OCI-LY7 (cell line): ENCODE data around the gene RRBP1. TPM values are rescaled to one million over a fixed set of nuclear protein-coding genes. Genes with fewer than 3 reads are reported as not detected.

Experiments
- BruUV-seq: library from RNA; stranded (reverse); fragments of 400-500 nt; replicated peaks from 2 replicates; lab custom pipeline; 2021; lab: Mats Ljungman, UMichigan
- CTCF ChIA-PET: fragments of 300-600 bp; sonication (Branson Sonifier 250); formaldehyde crosslinking; loops from one replicate; lab custom pipeline; 2022; ENCODE audit warnings: antibody characterized with exemption; ENCODE audit not compliant: unreplicated experiment; lab: Charles Lee
- POLR2A ChIA-PET: fragments of 300-600 bp; sonication (Branson Sonifier 250); formaldehyde crosslinking; loops from one replicate; lab custom pipeline; 2022; ENCODE audit warnings: antibody characterized with exemption; lab: Charles Lee
- DNase-seq: peaks from one replicate; pipeline ENCODE4 v3.0.0-alpha.2; 2015; ENCODE audit warnings: low spot score
- H2AFZ ChIP-seq: fragments of 200-600 bp; sonication (generic), shearing (Covaris generic); 2 replicates; pipeline ENCODE4 v1.6.1; 2014; ENCODE audit warnings: mild to moderate bottlenecking, antibody characterized with exemption, low read length, moderate library complexity
- H3K27ac ChIP-seq: fragments of 200-600 bp; sonication (generic); 2 replicates; pipeline ENCODE4 v1.5.1; 2014; ENCODE audit warnings: mixed run types, low read depth, mild to moderate bottlenecking, moderate library complexity, low read length, inconsistent platforms; ENCODE audit not compliant: poor library complexity, severe bottlenecking
- H3K36me3 ChIP-seq: fragments of 200-600 bp; sonication (generic); 2 replicates; pipeline ENCODE4 v1.6.1; 2014; ENCODE audit warnings: mild to moderate bottlenecking, antibody characterized with exemption, low read length, moderate library complexity, mixed read lengths; ENCODE audit not compliant: insufficient read depth
- H3K4me1 ChIP-seq: fragments of 200-600 bp; sonication (generic); 2 replicates; pipeline ENCODE4 v1.5.1; 2014; ENCODE audit warnings: mild to moderate bottlenecking, low read length; ENCODE audit not compliant: insufficient read depth, poor library complexity, severe bottlenecking
- H3K4me2 ChIP-seq: fragments of 200-600 bp; sonication (generic); 2 replicates; pipeline ENCODE4 v1.6.1; 2014; ENCODE audit warnings: mild to moderate bottlenecking, low read length
- H3K4me3 ChIP-seq: fragments of 200-600 bp; sonication (generic); 2 replicates; pipeline ENCODE4 v1.5.1; 2014; ENCODE audit warnings: mild to moderate bottlenecking, low read depth, low read length; ENCODE audit not compliant: poor library complexity, severe bottlenecking
- H3K79me2 ChIP-seq: fragments of 200-600 bp; sonication (generic); 2 replicates; pipeline ENCODE4 v1.6.1; 2016; ENCODE audit warnings: low read depth, mild to moderate bottlenecking, low read length, moderate library complexity, mixed read lengths; ENCODE audit not compliant: insufficient read depth
- H3K9me2 ChIP-seq: fragments of 200-600 bp; sonication (generic); 2 replicates; pipeline ENCODE4 v1.6.1; 2016; ENCODE audit warnings: mild to moderate bottlenecking, low read length, mixed read lengths; ENCODE audit not compliant: insufficient read depth
- H3K9me3 ChIP-seq: fragments of 200-600 bp; sonication (generic); 2 replicates; pipeline ENCODE4 v1.6.1; 2014; ENCODE audit warnings: mild to moderate bottlenecking, mixed run types, low read length, mixed read lengths
- H4K20me1 ChIP-seq: fragments of 200-600 bp; sonication (generic); 2 replicates; pipeline ENCODE4 v1.6.1; 2014; ENCODE audit warnings: mild to moderate bottlenecking, antibody characterized with exemption, low read length, moderate library complexity, mixed read lengths; ENCODE audit not compliant: insufficient read depth
- EZH2phosphoT487 ChIP-seq: fragments of 200-600 bp; sonication (generic); IDR thresholded peaks from 2 replicates; pipeline ENCODE4 v1.6.1; 2018; ENCODE audit warnings: low read depth, borderline replicate concordance, mild to moderate bottlenecking, mixed run types, antibody characterized with exemption, low read length, moderate library complexity, mixed read lengths
- intact Hi-C: fragments of 100-400 bp; cut with micrococcal nuclease; formaldehyde crosslinking; loops from one replicate; pipeline ENCODE4 v1.10.0; 2022; ENCODE audit not compliant: unreplicated experiment
- total RNA-seq, 2 experiments: library from RNA; depleted of rRNA in 1 of 2; stranded (reverse); fragments of >200 nt in 1 of 2; shearing (Covaris generic) in 1 of 2; gene quantifications; 2 replicates each; pipeline ENCODE4 v1.2.3, GENCODE V29; 2014 to 2022
- TF ChIP-seq, protein P1 (sequence below): fragments of 200-600 bp; sonication (generic); conservative IDR thresholded peaks from 2 replicates; pipeline ENCODE4 v1.5.1; 2014; ENCODE audit warnings: mild to moderate bottlenecking, antibody characterized with exemption, low read length, moderate library complexity, mixed read lengths

RRBP1 gene
- total RNA-seq, 2 experiments from 2014 or later = 13.6 to 46.3 TPM

- H3K4me3 ChIP-seq = no peak overlapping the region
- no TSS peak for BruUV-seq
- no peaks in the 10 kb centered on the region for H3K36me3 ChIP-seq
- H3K4me1 ChIP-seq = no peaks in the 10 kb centered on the region
- H3K9me3 ChIP-seq = no peaks in the 10 kb centered on the region
- ChIA-PET POLR2A (no interaction called here), CTCF (no interaction called here)
- H3K4me2 ChIP-seq = no peak overlapping the region
- TF ChIP-seq, protein P1, sequence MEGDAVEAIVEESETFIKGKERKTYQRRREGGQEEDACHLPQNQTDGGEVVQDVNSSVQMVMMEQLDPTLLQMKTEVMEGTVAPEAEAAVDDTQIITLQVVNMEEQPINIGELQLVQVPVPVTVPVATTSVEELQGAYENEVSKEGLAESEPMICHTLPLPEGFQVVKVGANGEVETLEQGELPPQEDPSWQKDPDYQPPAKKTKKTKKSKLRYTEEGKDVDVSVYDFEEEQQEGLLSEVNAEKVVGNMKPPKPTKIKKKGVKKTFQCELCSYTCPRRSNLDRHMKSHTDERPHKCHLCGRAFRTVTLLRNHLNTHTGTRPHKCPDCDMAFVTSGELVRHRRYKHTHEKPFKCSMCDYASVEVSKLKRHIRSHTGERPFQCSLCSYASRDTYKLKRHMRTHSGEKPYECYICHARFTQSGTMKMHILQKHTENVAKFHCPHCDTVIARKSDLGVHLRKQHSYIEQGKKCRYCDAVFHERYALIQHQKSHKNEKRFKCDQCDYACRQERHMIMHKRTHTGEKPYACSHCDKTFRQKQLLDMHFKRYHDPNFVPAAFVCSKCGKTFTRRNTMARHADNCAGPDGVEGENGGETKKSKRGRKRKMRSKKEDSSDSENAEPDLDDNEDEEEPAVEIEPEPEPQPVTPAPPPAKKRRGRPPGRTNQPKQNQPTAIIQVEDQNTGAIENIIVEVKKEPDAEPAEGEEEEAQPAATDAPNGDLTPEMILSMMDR = no peak
- no peak for TF ChIP-seq EZH2phosphoT487
- H4K20me1 ChIP-seq = no peaks in the 10 kb centered on the region
- intact Hi-C loops = no loop called here
- no peak overlapping the region for H3K27ac ChIP-seq
- H3K9me2 ChIP-seq = no peaks in the 10 kb centered on the region
- H2AFZ ChIP-seq = no peak overlapping the region
- DNase-seq = no peak
- H3K79me2 ChIP-seq = no peaks in the 10 kb centered on the region
Measured at GRCh38 chr20:17612287-17612991, 69.6 kb downstream of the RRBP1 start.

DNA sequence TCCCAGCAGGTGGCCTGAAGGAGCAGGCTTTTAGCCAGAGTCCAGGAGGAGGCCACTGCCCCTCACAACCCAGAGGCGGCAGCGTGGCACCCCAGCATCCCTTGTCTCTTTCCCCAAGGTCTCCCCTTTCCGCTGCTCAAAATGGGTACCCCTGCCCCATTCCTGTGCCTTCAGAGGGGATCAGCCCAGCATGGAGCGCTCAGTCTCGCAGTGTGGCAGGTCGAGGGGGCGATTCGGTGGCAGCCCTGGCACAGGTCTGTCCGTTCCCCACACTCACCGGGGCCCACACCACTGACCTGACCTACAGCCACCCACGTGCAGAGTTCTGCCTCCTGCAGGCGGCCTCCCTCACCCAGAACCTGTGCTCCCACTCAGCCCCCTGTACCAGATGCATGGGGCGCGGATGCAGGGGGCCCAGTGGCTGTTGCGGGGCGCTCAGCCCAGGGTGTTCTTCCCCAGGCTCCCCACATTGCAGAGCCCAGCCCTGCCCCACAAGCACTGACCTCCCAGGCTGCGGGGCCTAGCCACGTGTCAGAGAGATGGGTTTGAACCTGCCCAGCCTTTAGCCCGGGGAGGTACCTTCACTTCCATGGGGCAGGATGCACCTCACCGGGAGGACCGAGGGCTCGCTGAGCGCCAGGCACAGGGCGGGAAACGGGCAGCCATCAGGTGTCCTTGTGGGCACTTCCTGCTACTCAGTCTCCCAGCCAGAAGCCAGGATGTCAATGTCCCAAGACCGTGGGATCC, 70.3 kb downstream of the RRBP1 start:
- POLR2A ChIA-PET = no interaction called here
- intact Hi-C loops = no loop called here
- Histone ChIP-seq H4K20me1 (no peaks in the 10 kb centered on the region), H3K4me2 (no peak overlapping the region), H3K9me2 (no peaks in the 10 kb centered on the region), H3K36me3 (no peaks in the 10 kb centered on the region), H3K4me3 (no peak overlapping the region), H3K9me3 (no peaks in the 10 kb centered on the region), H2AFZ (no peak overlapping the region), H3K79me2 (no peaks in the 10 kb centered on the region), H3K27ac (no peak overlapping the region), H3K4me1 (no peaks in the 10 kb centered on the region)
- peak; percentile 14 for DNase-seq
- TF ChIP-seq, protein P1 = 0 out of 2 replicates have a peak, but pooled peaks have one; percentile 5
- no peak for TF ChIP-seq EZH2phosphoT487
- CTCF ChIA-PET = no interaction called here
- BruUV-seq = no TSS peak

DNA sequence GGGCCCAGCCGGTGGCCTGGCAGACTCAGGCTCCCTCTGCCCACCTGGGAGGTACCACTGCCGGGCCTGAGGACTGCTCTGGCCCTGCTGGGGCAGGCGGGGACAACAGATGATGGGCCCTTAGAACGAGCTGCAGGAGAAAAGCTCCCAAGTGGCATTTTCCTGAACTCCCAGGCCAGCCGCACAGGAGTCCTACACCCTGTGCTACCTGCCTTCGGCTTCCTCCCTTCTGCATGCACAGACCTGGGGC, 70.8 kb downstream of the RRBP1 start:
- Histone ChIP-seq H3K4me3 (no peak overlapping the region), H3K9me2 (no peaks in the 10 kb centered on the region), H3K36me3 (no peaks in the 10 kb centered on the region), H4K20me1 (no peaks in the 10 kb centered on the region), H3K9me3 (no peaks in the 10 kb centered on the region), H3K79me2 (no peaks in the 10 kb centered on the region), H3K27ac (no peak overlapping the region), H3K4me1 (no peaks in the 10 kb centered on the region), H2AFZ (no peak overlapping the region), H3K4me2 (no peak overlapping the region)
- TF ChIP-seq EZH2phosphoT487 = no peak
- TF ChIP-seq, protein P1 = no peak; the same call in 1 of the 2 replicates
- BruUV-seq = no TSS peak
- CTCF ChIA-PET = no interaction called here
- DNase-seq = no peak
- intact Hi-C loops = no loop called here
- POLR2A ChIA-PET = no interaction called here
